Measurements from ENCODE around the gene CRYAA. TPM values are rescaled to one million over a fixed set of nuclear protein-coding genes. Genes with fewer than 3 reads are reported as not detected.
"Not testable (repeated sequence)": the region's sequence is repeated elsewhere in the genome, so short reads cannot be mapped to it uniquely, and the experiment has no call there.

Gene CRYAA
- total RNA-seq, 2 experiments from 2014 or later = not detected

DNA sequence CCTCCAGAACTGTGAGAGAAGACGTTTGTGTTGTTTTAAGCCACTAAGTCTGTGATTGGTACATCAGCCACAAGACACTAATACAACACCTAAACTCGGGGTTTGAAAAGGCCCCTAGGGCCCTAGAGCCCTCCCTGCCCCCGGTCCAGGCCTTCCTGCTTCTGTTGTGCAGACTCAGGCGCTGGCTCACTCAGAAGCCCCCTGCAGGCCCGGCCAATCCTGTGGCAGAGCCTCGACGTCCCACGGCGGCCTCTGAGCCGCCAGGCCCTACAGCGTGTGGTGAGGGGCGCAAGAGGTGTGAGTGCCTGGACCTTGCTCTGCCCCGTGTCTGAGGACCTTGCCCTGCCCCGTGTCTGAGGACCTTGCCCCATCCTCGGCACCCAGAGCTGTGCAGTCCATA is 3.1 kb upstream of the CRYAA start:
- H3K4me1 Mint-ChIP-seq; POLR2A ChIA-PET; H3K4me3 Mint-ChIP-seq; H3K9me3 Mint-ChIP-seq; DNase-seq; H3K27me3 Mint-ChIP-seq; H3K36me3 Mint-ChIP-seq (ENCODE audit: low read depth); CTCF ChIA-PET; H3K27ac Mint-ChIP-seq: not testable (repeated sequence)

DNA sequence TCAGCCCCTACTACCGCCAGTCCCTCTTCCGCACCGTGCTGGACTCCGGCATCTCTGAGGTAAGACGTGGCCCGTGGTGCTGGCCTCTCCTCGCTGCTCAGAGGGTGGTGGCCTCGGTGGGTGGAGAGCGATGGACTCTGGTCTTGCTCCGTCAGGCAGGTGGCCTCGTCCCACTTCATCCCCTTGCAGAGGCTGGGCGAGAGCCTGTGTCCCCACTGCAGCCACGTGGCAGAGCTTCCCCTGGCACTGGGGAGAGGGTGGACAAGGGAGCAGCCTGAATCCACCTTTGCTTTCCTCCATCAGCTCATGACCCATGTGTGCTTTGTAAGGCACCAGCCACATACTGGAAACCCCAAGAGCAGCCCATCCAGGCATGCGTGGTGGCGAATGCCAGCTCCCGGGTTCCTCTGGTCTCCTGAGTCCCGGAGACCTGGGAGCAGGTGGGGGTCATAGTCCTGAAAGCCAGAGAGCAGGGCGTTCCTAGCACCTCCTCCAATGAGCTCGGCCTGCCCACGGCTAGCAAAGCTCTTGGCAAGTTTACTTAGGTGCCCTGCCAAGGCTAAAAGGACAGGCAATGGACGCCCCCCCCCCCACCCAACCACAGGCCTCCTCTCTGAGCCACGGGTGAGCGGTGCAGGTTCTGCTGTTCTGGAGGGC is 550 bp downstream of the CRYAA start:
- H3K36me3 Mint-ChIP-seq (ENCODE audit: low read depth); H3K4me1 Mint-ChIP-seq; H3K27me3 Mint-ChIP-seq; H3K4me3 Mint-ChIP-seq; H3K9me3 Mint-ChIP-seq; H3K27ac Mint-ChIP-seq; POLR2A ChIA-PET; DNase-seq; CTCF ChIA-PET: not testable (repeated sequence)

DNA sequence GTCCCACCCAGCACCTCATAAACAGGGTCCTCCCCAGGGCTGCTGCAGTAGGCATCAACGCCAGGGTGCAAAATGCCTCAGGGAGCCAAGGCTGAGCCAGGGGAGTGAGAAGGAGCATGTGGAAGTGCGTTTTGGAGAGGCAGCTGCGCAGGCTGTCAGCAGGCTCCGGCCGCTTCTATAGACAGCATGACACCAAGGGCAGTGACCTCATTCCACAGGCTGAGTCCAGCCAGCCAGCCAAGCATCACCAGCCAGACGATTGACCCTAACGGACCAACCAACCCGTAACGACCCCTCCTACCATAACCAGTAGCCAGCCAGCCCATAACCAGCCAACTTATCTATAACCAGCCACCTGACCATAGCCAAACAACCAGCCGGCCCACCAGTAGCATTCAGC is 1.1 kb downstream of the CRYAA start:
- POLR2A ChIA-PET; H3K4me1 Mint-ChIP-seq; H3K27ac Mint-ChIP-seq; DNase-seq; H3K27me3 Mint-ChIP-seq; H3K36me3 Mint-ChIP-seq (ENCODE audit: low read depth); H3K9me3 Mint-ChIP-seq; H3K4me3 Mint-ChIP-seq; CTCF ChIA-PET: not testable (repeated sequence)

DNA sequence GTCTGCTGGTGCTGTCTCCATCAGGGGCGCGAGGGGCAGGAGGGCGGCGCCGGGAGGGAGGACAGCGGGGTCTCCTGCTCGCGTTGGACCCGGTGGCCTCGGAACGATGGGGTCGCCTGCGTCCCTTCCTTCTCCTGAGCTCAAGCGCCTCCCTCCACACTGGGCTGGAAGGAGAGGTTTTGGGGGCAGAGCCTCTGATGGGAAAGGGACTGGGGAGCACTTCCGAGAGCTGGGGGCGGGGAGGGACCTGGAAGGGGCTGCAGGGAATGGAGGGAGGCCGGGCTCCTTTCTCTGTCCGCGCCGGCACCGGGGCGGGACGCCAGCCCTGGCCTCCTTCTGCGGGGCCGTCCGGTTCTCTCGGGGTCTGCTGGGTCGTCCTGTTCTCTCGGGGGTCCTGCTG is 4.0 kb downstream of the CRYAA start:
- H3K4me1 Mint-ChIP-seq; DNase-seq; H3K27ac Mint-ChIP-seq; H3K36me3 Mint-ChIP-seq (ENCODE audit: low read depth); CTCF ChIA-PET; POLR2A ChIA-PET; H3K27me3 Mint-ChIP-seq; H3K4me3 Mint-ChIP-seq; H3K9me3 Mint-ChIP-seq: not testable (repeated sequence)

DNA sequence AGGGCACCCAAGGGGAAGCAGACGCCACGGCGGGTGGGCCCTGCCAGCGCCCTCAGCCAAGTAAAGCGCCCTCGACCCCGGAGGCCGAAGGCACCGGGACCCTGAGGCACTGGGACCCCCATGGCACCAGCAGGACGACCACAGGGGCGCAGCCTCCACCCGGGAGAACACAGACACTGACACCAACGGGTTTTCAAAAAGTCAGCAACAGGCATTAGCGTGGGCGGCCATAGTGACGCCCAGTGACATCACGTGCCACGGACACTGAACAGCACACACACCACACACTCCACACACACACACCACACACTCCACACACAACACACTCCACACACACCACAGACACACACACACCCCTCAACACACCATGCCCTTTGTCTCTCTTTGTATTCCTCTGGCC is 4.6 kb downstream of the CRYAA start:
- H3K27me3 Mint-ChIP-seq; DNase-seq; POLR2A ChIA-PET; H3K9me3 Mint-ChIP-seq; H3K4me3 Mint-ChIP-seq; H3K27ac Mint-ChIP-seq; H3K36me3 Mint-ChIP-seq (ENCODE audit: low read depth); H3K4me1 Mint-ChIP-seq; CTCF ChIA-PET: not testable (repeated sequence)

DNA sequence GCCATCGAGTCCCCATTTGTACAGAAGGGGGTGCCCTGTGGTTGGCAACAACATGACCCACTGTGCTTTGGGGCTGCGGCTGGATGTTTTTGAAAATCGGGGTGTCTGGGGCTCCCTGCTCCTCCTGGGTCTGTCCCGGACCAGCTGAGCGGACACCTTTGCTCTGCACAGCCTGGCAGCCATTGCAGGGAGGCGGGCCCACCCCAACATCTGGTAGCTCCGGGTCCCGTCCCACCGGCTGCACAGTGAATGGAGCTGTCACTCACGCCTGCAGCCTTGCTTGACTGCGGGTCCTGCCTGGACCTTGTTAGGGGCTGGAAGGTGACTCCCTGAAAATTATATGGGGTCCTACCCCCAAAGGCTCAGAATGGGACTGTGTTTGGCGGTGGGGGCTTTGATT is 5.1 kb downstream of the CRYAA start:
- not testable (repeated sequence) for H3K9me3 Mint-ChIP-seq, H3K4me3 Mint-ChIP-seq

DNA sequence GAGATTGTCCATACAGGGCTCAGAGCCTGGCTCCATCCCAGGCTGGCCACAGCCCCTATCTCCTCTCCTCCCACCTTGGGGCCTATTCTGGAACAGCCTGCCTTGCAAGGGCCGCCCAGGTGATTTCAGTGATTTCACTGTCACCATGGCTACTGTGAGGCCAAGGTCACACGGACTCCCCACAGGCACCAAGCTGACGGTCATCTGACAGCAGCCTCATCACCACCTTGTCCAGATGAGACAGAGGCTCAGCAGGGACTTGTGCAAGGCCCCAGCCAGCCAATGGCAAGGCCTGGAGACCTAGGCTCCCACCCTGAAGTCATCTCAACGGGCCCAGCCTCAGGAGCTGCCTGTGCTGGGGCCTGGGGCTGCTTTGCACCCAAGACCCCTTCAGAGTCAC is 6.2 kb downstream of the CRYAA start:
- H3K4me1 Mint-ChIP-seq = not testable (repeated sequence)

More for the DNA sequence above, 5.1 kb downstream of the CRYAA start:
- POLR2A ChIA-PET; H3K27ac Mint-ChIP-seq; H3K27me3 Mint-ChIP-seq; CTCF ChIA-PET; DNase-seq; H3K36me3 Mint-ChIP-seq (ENCODE audit: low read depth); H3K4me1 Mint-ChIP-seq: not testable (repeated sequence)

DNA sequence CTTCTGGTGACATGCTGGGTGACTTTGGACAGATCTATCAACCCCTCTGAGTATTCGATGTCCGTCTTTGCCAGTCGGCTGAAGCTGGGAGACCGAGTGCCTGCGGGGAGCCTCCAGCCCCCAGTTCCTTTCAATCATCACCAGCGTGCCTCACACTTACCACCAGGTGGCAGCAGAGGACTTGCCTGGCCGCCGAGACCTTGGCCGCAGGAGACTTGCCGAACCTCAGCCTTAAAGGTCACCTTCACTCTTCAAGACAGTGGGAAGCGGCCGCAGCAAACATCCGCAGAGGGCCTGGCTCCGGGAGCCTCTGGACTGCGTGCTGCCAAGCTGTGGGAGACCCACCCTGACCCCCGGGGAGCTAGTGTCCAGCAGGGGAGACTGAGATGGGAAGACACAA is 7.8 kb downstream of the CRYAA start:
- H3K9me3 Mint-ChIP-seq; H3K4me3 Mint-ChIP-seq; POLR2A ChIA-PET; H3K27me3 Mint-ChIP-seq; H3K36me3 Mint-ChIP-seq (ENCODE audit: low read depth); CTCF ChIA-PET; DNase-seq; H3K4me1 Mint-ChIP-seq; H3K27ac Mint-ChIP-seq: not testable (repeated sequence)

More for the DNA sequence above, 6.2 kb downstream of the CRYAA start:
- H3K36me3 Mint-ChIP-seq (ENCODE audit: low read depth); H3K27ac Mint-ChIP-seq; POLR2A ChIA-PET; H3K9me3 Mint-ChIP-seq; CTCF ChIA-PET; H3K4me3 Mint-ChIP-seq; H3K27me3 Mint-ChIP-seq; DNase-seq: not testable (repeated sequence)

DNA sequence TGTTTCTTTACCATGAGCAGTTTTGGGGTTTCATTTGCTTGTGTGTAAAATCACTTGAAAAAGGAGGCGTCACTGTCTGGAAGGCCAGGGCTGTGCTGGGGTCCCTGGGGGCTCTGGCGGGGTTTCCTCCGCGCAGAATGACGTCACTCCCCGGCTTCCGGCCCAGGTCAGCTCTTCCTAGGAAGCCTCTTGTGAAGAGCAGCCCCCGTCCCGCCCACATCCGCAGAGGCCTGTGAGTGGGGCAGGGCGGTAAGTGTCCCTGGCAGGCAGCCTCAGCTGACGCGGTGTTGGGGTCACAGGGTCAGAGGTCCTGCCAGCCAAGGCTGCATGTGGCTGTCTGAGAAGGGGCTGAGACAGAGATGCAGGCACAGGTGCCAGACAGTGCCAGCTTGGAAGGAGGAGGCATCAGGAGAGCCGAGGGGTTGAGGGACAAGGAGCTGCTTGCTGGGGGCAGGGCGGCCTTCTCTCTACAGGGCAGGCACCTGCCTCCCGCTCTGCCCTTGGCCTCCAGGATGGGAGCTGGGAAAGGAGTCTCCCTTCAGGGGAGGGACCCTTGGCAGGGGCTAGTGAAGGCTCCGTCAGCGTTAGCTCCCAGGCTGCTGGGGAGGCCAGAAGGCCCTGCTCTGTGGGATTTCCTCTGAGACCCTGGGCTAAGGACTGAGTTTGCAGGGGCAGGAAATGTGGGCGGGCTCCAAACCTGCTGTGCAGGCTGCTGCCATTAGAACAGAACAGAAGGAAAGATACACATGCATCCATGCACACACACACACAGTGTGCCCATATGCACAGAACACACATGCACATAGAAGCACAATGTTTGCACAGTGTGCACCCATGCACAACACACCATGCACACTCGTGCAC is 8.5 kb downstream of the CRYAA start:
- H3K27ac Mint-ChIP-seq; H3K27me3 Mint-ChIP-seq; H3K36me3 Mint-ChIP-seq (ENCODE audit: low read depth); POLR2A ChIA-PET; H3K4me1 Mint-ChIP-seq; H3K4me3 Mint-ChIP-seq; CTCF ChIA-PET; H3K9me3 Mint-ChIP-seq; DNase-seq: not testable (repeated sequence)

DNA sequence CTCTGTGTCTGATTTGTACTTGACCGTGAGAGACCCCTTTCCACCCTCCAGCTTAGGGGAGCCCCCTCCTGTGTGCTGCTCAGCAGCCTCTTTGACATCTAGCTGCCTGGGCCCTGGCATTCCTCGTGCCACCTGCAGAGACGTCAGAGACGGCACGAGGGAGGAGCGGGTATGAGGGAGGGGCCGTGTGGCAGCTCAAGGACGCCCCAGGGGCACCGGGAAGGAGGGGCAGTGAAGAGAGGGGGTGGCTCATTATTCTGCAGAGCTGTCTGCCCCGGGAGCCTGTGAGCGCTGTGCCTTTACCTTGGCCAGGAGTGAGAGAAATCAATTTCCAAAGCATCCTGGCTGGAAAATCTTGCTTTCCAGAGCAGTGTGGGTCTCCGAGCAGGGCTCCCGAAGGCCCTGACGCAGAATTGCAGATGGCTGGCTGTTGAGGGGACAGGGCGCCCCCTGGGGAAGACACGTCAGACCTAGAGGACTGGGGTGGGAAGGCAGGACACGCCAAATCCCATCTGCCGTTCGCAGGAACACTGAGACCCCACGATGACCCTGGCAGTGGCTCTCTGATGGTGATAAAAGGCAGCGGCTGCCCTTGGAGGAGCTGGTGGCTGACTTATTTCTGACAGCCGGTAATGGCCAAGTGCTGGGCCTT is 9.5 kb downstream of the CRYAA start:
- DNase-seq; H3K4me3 Mint-ChIP-seq; H3K9me3 Mint-ChIP-seq; H3K36me3 Mint-ChIP-seq (ENCODE audit: low read depth); H3K4me1 Mint-ChIP-seq; H3K27me3 Mint-ChIP-seq; POLR2A ChIA-PET; H3K27ac Mint-ChIP-seq; CTCF ChIA-PET: not testable (repeated sequence)

DNA sequence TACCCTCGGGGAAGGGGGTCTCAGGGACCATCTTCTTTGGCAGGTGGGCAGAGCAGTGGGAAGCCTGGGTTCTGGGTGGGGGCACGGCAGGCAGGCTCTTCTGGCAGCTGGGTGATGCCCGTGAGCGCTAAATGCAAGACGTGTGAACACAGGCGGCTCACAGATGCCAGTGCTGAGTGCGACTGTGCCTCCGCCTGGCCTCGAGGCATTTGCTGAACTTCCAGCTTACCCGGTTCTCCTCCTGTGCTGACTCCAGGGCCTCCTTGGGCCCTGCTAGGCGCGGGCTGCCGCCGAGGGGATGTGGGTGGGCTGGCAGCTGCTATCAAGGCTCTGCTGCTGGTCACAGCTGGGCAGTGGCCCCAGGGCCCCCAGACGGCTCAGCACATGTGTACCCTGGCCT is 12.2 kb downstream of the CRYAA start:
- H3K27me3 Mint-ChIP-seq; H3K27ac Mint-ChIP-seq; H3K36me3 Mint-ChIP-seq (ENCODE audit: low read depth); POLR2A ChIA-PET; CTCF ChIA-PET; H3K4me1 Mint-ChIP-seq; H3K4me3 Mint-ChIP-seq; DNase-seq; H3K9me3 Mint-ChIP-seq: not testable (repeated sequence)

DNA sequence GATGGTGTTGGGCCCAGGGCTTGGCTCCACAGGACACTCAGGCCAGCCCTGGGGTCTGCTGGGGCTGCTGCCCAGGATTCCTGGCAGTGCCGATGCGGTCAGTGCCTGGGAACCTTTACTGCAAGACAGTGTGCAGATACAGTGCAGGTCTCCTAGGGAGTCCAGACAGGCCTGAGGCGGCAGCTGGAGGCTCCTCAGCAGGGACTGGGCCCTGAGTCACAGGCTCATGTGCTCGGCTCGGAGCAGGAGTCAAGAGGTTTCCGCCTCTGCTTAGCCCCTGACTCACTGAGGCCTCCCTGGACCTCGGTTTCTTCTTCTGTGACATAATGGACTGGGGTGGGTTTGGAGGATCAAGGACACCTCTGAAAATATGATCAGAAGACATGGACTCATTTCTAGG is 18.5 kb downstream of the CRYAA start:
- POLR2A ChIA-PET = not testable (repeated sequence)

DNA sequence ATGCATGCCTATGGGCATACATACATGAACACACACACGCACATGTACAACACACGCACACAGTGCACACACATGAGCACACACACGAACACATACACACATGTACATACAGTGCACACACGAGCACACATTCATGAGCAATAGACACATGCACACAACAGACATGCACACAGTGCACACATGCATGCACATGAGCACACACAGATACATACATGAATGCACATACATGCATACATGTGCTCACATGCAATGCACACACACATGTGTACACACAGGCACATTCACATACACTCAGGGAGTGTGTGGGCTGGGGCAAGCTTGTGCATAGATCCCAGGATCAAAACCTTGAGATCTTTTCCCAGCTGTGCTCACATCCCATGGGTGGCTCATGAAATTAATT is 18.9 kb downstream of the CRYAA start:
- Mint-ChIP-seq H3K27me3 (no peaks in the 10 kb centered on the region), H3K4me3 (no peak overlapping the region), H3K9me3 (peaks cover 2% of the 10 kb centered on the region), H3K27ac (no peak overlapping the region), H3K4me1 (peaks cover 11% of the 10 kb centered on the region), H3K36me3 (ENCODE audit: low read depth) (no peaks in the 10 kb centered on the region)
- ChIA-PET CTCF (no interaction called here), POLR2A (no interaction called here)
- no peak for DNase-seq

More for the DNA sequence above, 18.5 kb downstream of the CRYAA start:
- H3K27ac Mint-ChIP-seq; H3K9me3 Mint-ChIP-seq; H3K36me3 Mint-ChIP-seq (ENCODE audit: low read depth); DNase-seq; H3K27me3 Mint-ChIP-seq; H3K4me3 Mint-ChIP-seq; CTCF ChIA-PET: not testable (repeated sequence)
- peaks cover 11% of the 10 kb centered on the region for H3K4me1 Mint-ChIP-seq

DNA sequence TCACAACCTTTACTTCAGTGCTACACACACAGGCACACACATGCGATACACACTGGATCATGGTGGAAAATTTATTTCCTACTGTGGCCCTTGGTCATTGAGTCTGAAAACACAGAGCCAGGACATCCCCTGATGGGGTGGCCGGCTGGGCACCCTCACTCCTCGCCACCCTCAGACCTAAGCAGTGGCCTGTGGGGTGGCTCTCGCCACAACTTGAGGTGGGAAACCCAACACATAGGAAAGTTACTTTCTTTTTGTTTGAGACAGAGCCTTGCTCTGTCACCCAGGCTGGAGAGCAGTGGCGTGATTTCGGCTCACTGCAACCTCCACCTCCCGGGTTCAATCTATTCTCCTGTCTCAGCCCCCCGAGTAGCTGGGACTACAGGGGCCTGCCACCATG is 19.4 kb downstream of the CRYAA start:
- CTCF ChIA-PET = no interaction called here
- Mint-ChIP-seq H3K4me1 (peaks cover 11% of the 10 kb centered on the region), H3K9me3 (peaks cover 2% of the 10 kb centered on the region), H3K27ac (no peak overlapping the region), H3K36me3 (ENCODE audit: low read depth) (no peaks in the 10 kb centered on the region), H3K4me3 (no peak overlapping the region), H3K27me3 (no peaks in the 10 kb centered on the region)
- no peak for DNase-seq
- POLR2A ChIA-PET = no interaction called here
